Duodenal mucosa (tissue), 2 donors: Measurements from ENCODE around the gene F8A3.

ENCODE experiments used
- H3K27ac ChIP-seq: one replicate; pipeline ENCODE4 v1.7.0; 2013; ENCODE audit warnings: low read depth, low read length
- H3K27me3 ChIP-seq, 2 donors: one replicate each; pipeline ENCODE4 v1.7.0; 2013; ENCODE audit warnings: low read length in 2 of 2, control low read depth in 1 of 2; ENCODE audit not compliant: insufficient read depth in 2 of 2, control insufficient read depth in 1 of 2
- H3K36me3 ChIP-seq, 2 donors: one replicate each; pipeline ENCODE4 v1.7.0; 2013; ENCODE audit warnings: low read length in 2 of 2, control low read depth in 1 of 2; ENCODE audit not compliant: insufficient read depth in 2 of 2, control insufficient read depth in 1 of 2
- H3K4me1 ChIP-seq, 2 donors: one replicate each; pipeline ENCODE4 v1.7.0; 2013; ENCODE audit warnings: low read length in 2 of 2, control low read depth in 1 of 2; ENCODE audit not compliant: insufficient read depth in 2 of 2, control insufficient read depth in 1 of 2
- H3K4me3 ChIP-seq, 2 donors: one replicate each; pipeline ENCODE4 v1.7.0; 2013; ENCODE audit warnings: low read length in 2 of 2, low read depth in 1 of 2
- H3K9ac ChIP-seq, 2 donors: one replicate each; pipeline ENCODE4 v1.7.0; 2013; ENCODE audit warnings: low read length in 2 of 2, low read depth in 1 of 2
- H3K9me3 ChIP-seq, 2 donors: one replicate each; pipeline ENCODE4 v1.7.0; 2013; ENCODE audit warnings: low read length in 2 of 2, control low read depth in 1 of 2; ENCODE audit not compliant: control insufficient read depth in 1 of 2

Gene F8A3

DNA sequence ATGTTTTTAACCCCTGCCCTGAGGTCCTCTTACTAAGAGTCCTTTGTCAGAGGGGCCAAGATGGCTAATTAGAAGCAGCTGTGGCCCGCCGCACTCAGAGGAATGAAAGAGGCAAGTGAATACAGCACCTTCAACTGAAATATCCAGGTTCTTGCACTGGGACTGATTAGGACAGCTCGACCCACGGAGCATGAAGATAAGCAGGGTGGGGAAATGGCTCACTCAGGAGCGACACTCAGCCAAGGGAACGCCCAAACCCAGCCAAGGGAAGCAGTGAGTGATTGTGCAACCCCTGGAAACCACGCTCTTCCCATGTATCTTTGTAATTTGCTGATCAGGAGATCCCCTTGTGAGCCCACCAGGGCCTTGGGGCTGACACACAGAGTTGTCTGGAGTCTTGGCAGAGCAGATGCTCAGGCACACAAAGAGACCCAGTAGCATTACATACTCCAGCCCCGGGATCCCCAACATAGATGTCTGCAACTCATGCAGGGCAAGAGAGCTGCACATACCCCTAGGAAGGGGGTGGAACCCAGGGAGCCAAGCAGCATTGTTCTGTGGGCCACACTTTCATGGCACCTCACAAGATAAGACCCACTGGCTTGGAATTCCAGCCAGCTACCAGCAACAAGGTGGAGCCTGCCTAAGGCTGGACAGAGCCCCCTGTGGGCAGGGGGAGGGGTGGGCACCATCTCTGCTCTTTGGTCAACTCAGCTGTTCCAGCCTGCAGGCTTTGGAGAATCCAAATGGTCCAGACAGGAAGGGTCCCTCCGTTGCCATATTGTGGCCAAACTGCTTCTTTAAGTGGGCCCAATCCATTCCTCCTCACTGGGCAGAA lies 23.3 kb downstream of the F8A3 start:
- Histone ChIP-seq H3K9ac (no peak overlapping the region), H3K36me3 (no peaks in the 10 kb centered on the region), H3K9me3 (no peaks in the 10 kb centered on the region), H3K27ac (no peak overlapping the region), H3K4me1 (no peaks in the 10 kb centered on the region), H3K4me3 (no peak overlapping the region), H3K27me3 (no peaks in the 10 kb centered on the region)

DNA sequence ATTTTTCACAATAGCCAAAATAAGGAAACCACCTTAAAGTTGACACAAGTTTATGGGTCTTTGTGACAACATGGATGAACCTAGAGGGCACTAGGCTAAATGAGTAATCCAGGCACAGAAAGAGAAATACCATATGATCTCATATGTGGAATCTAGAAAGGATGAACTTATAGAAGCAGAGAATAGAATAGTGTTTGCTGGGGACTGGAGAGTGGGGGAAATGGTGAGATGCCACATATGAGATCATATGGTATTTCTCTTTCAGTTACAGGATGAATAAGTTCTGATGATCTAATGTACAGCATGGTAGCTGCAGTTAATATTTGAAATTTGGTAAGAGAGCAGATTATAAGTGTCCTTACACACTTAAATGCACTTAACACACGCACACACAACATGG lies 40.7 kb downstream of the F8A3 start:
- Histone ChIP-seq H3K4me1 (no peaks in the 10 kb centered on the region), H3K27ac (no peak overlapping the region), H3K27me3 (no peaks in the 10 kb centered on the region), H3K9me3 (no peaks in the 10 kb centered on the region), H3K4me3 (no peak overlapping the region), H3K9ac (no peak overlapping the region), H3K36me3 (no peaks in the 10 kb centered on the region)
